Ishikawa (cell line): ENCODE data around the gene PAPSS1.

ENCODE experiments used
- EP300 ChIP-seq: IDR thresholded peaks from 2 replicates; pipeline ENCODE4 v1.6.1; 2012; ENCODE audit warnings: borderline replicate concordance
- FOXM1 ChIP-seq: IDR thresholded peaks from 2 replicates; pipeline ENCODE4 v1.6.1; 2012; ENCODE audit warnings: low read depth, borderline replicate concordance
- TAF1 ChIP-seq: IDR thresholded peaks from 2 replicates; pipeline ENCODE4 v1.6.1; 2012; ENCODE audit warnings: low read depth, mild to moderate bottlenecking
- YY1 ChIP-seq: IDR thresholded peaks from 2 replicates; pipeline ENCODE4 v1.6.1; 2012; ENCODE audit warnings: low read depth
- ZBTB7A ChIP-seq: IDR thresholded peaks from 2 replicates; pipeline ENCODE4 v1.6.1; 2012; ENCODE audit warnings: low read depth
- TF ChIP-seq, protein P1 (sequence below): IDR thresholded peaks from 2 replicates; pipeline ENCODE4 v1.6.1; 2012
- TF ChIP-seq, protein P2 (sequence below): IDR thresholded peaks from 2 replicates; pipeline ENCODE4 v1.6.1; 2012

DNA sequence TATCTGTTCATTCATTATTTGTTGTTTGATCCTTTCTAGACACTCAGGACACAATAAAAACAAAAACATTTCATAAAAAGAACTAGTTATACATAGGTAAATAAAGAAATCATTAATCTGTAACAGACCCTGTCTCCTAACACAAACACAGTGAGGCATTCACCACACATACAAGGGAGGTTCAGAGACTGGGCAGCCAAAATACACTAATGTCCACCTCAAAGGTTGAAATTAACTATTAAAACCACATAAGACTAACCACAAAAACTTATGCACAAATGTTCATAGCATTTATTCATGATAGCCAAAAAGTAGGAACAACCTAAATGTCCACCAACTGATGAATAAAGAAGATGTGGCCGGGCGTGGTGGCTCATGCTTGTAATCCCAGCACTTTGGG is 7.8 kb downstream of the PAPSS1 start:
- no peak for TF ChIP-seq EP300
- no peak for TF ChIP-seq ZBTB7A
- no peak for TF ChIP-seq YY1
- TF ChIP-seq FOXM1: no peak
- TF ChIP-seq TAF1: no peak
- TF ChIP-seq, protein P1, sequence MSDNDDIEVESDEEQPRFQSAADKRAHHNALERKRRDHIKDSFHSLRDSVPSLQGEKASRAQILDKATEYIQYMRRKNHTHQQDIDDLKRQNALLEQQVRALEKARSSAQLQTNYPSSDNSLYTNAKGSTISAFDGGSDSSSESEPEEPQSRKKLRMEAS: no peak
- TF ChIP-seq, protein P2, sequence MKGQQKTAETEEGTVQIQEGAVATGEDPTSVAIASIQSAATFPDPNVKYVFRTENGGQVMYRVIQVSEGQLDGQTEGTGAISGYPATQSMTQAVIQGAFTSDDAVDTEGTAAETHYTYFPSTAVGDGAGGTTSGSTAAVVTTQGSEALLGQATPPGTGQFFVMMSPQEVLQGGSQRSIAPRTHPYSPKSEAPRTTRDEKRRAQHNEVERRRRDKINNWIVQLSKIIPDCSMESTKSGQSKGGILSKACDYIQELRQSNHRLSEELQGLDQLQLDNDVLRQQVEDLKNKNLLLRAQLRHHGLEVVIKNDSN: no peak
